K562 (cell line): ENCODE data around the gene ZNF593OS. TPM values are rescaled to one million over a fixed set of nuclear protein-coding genes. Genes with fewer than 3 reads are reported as not detected.
A peak's percentile ranks its signal among the peaks of the same experiment; 100 is the strongest.

ENCODE experiments used
- BDP1 ChIP-seq: IDR thresholded peaks from 3 replicates; pipeline ENCODE4 v1.6.1; 2011; ENCODE audit not compliant: insufficient read length, insufficient read depth
- CREB3L1 ChIP-seq: fragments of 450-650 bp; IDR thresholded peaks from 2 replicates; pipeline ENCODE4 v1.6.1; 2014; ENCODE audit warnings: low read depth, mild to moderate bottlenecking, moderate library complexity, borderline replicate concordance
- MTA2 ChIP-seq: fragments of 450-650 bp; IDR thresholded peaks from 2 replicates; pipeline ENCODE4 v1.6.1; 2016; ENCODE audit warnings: low read depth
- NFE2L1 ChIP-seq: fragments of 450-650 bp; IDR thresholded peaks from 2 replicates; pipeline ENCODE4 v1.6.1; 2016; ENCODE audit warnings: missing genetic modification characterization, low read depth, mild to moderate bottlenecking, missing compliant biosample characterization, moderate library complexity, borderline replicate concordance
- PREB ChIP-seq: sonication (generic); formaldehyde crosslinking; IDR thresholded peaks from 2 replicates; pipeline ENCODE4 v1.8.1; 2023; ENCODE audit warnings: mild to moderate bottlenecking, missing genetic modification reagents
- ZBTB49 ChIP-seq: sonication (generic); formaldehyde crosslinking; IDR thresholded peaks from 2 replicates; pipeline ENCODE4 v1.8.0; 2022; ENCODE audit warnings: missing genetic modification reagents, mild to moderate bottlenecking, borderline replicate concordance
- ZNF175 ChIP-seq: fragments of 200-800 bp; sonication (Bioruptor generic); IDR thresholded peaks from 2 replicates; pipeline ENCODE4 v1.6.1; 2016; ENCODE audit warnings: low read depth, mild to moderate bottlenecking, missing genetic modification characterization, missing compliant biosample characterization
- ZNF778 ChIP-seq: fragments of 450-650 bp; formaldehyde crosslinking; IDR thresholded peaks from 2 replicates; pipeline ENCODE4 v1.4.0; 2020; ENCODE audit warnings: mild to moderate bottlenecking, moderate library complexity
- ZSCAN29 ChIP-seq: fragments of 450-650 bp; IDR thresholded peaks from 2 replicates; pipeline ENCODE4 v1.6.1; 2017
- polyA plus RNA-seq, 8 experiments: library from polyadenylated mRNA; depleted of rRNA in 4 of 8; stranded (reverse) in 5 of 8; unstranded in 3 of 8; fragments of >200 nt; fragmentation: Nextera tagmentation in 2 of 8; fragmentation: Illumina TruSeq in 1 of 8; extraction: Ambion mirVana in 2 of 8; extraction: Trizol in 1 of 8; gene quantifications; 2 replicates each; pipeline versions ENCODE4 v1.2.1 to v1.2.3, GENCODE V29; 2011 to 2014; ENCODE audit warnings: inconsistent platforms in 1 of 8, missing spikeins in 1 of 8
- total RNA-seq, 7 experiments: library from RNA; depleted of rRNA in 6 of 7; stranded (reverse); fragments of >200 nt in 6 of 7; fragmentation: Illumina TruSeq in 2 of 7; extraction: Trizol in 2 of 7; gene quantifications; 2 replicates each; pipeline versions ENCODE4 v1.2.1 to v1.2.3, GENCODE V29; 2011 to 2021; ENCODE audit warnings: low replicate concordance in 1 of 7

The ZNF593OS gene
- total and polyA plus RNA-seq, 9 of the 15 experiments (the other 6 are each of a cell fraction or from before 2014, with no cell fraction given), result 0.24 to 0.27 TPM; not detected in 7

- TF ChIP-seq ZSCAN29 (no peak), PREB (CRISPR knock-in tag) (no peak), ZNF175 (CRISPR knock-in tag) (peak; percentile 54; the same call in 1 of the 2 replicates), BDP1 (no peak), MTA2 (no peak), ZBTB49 (peak; percentile 42; the same call in 1 of the 2 replicates), NFE2L1 (tag) (no peak), ZNF778 (CRISPR knock-in tag) (no peak), CREB3L1 (peak; percentile 73; the same call in 1 of the 2 replicates)
Observed at GRCh38 chr1:26161415-26162219, 10.0 kb downstream of the ZNF593OS start (continued).
